ENCODE results near the gene MYO7A. TPM values are rescaled to one million over a fixed set of nuclear protein-coding genes. Genes with fewer than 3 reads are reported as not detected.

Gene MYO7A
- total RNA-seq, 2 experiments from 2014 or later, result 0.09 to 0.14 TPM

DNA sequence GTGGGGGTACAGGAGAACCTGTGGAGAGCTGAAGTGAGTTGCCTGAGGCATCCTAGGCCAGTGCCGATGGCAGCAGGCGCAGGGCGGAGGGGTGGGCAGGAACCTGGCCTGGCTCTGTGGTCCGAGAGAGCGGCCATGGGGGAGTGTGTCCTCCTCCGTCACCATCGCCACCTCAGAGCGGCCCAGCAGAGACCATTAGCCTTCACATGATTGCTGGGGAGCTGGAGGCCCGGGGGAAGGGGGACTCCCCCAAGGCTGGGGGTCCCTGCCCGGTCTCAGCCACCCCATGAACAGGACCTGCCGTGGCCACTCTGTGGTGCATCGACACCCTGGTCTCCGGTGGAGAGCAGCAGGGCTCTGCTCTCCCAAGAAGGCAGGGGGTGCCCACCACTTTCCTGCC, 21.3 kb upstream of the MYO7A start:
- DNase-seq (no peak), ATAC-seq (no peak)
- POLR2A ChIA-PET, result interaction anchor here (0.9 kb wide), 1 partner anchor 12 kb away, joined by 3 read pairs; no protein-coding TSS in a partner anchor
- Mint-ChIP-seq H3K36me3 (ENCODE audit: low read depth) (no peaks in the 10 kb centered on the region), H3K4me3 (no peak overlapping the region), H3K4me1 (ENCODE audit: low read depth) (no peaks in the 10 kb centered on the region), H3K27me3 (no peaks in the 10 kb centered on the region), H3K27ac (no peak overlapping the region), H3K9me3 (no peaks in the 10 kb centered on the region)
- intact Hi-C loops (cut with micrococcal nuclease), result no loop called here
- TF ChIP-seq, protein P1, sequence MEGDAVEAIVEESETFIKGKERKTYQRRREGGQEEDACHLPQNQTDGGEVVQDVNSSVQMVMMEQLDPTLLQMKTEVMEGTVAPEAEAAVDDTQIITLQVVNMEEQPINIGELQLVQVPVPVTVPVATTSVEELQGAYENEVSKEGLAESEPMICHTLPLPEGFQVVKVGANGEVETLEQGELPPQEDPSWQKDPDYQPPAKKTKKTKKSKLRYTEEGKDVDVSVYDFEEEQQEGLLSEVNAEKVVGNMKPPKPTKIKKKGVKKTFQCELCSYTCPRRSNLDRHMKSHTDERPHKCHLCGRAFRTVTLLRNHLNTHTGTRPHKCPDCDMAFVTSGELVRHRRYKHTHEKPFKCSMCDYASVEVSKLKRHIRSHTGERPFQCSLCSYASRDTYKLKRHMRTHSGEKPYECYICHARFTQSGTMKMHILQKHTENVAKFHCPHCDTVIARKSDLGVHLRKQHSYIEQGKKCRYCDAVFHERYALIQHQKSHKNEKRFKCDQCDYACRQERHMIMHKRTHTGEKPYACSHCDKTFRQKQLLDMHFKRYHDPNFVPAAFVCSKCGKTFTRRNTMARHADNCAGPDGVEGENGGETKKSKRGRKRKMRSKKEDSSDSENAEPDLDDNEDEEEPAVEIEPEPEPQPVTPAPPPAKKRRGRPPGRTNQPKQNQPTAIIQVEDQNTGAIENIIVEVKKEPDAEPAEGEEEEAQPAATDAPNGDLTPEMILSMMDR (IDR thresholded peaks at IDR 0.05), result no peak
- CTCF ChIA-PET, result interaction anchor here (1.2 kb wide), 2 partner anchors 10 to 20 kb away, joined by 4 read pairs; no protein-coding TSS in a partner anchor

DNA sequence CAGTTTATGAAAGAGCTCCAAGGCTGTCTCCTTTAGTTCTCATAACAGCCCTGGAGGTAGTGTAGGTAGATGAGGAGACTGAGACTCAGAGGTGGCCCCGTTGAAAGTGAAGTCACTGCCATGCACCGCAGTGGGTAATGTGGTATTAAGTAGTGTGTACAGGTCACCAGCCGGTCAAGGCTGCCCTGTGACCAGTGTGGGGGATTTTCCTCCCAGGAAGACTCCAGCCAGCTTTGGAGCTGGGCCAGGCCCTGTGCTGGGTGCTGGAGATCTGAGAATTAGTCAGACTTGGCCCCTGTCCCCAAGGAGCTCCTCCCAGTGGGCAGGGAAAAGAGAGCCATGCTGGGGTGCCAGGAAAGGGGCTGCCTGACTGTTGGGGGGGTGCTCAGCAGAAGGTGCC, 20.1 kb upstream of the MYO7A start:
- Mint-ChIP-seq H3K27ac (no peak overlapping the region), H3K27me3 (no peaks in the 10 kb centered on the region), H3K9me3 (no peaks in the 10 kb centered on the region), H3K4me1 (ENCODE audit: low read depth) (no peaks in the 10 kb centered on the region), H3K36me3 (ENCODE audit: low read depth) (no peaks in the 10 kb centered on the region), H3K4me3 (no peak overlapping the region)
- ATAC-seq, result no peak
- no peak for DNase-seq
- intact Hi-C loops (cut with micrococcal nuclease), result no loop called here
- TF ChIP-seq, protein P1 (IDR thresholded peaks at IDR 0.05), result no peak
- POLR2A ChIA-PET, result no interaction called here
- CTCF ChIA-PET, result interaction anchor here (1.0 to 1.4 kb wide), 3 partner anchors 9 to 61 kb away, joined by 4 read pairs; partner anchors contain the start of gene MYO7A

DNA sequence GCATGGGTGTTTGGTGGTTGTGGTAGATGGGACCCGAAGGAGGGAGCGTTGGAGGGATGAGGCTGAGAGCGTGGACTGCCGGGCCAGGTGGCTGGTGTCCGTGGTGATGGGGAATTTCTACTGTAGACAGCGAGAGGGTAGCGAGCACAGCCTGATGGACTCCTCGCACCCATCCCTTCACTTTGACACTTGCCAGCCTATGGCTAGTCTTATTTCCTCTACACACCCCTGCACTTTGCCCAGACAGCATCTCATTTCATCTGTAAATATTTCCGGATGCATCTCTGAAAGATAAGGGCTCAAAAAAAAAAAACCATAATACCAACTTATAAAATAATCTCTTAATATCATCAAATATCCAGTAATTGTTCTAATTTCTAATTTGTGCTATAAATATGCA, 19.6 kb upstream of the MYO7A start:
- Mint-ChIP-seq H3K27ac (no peak overlapping the region), H3K4me3 (no peak overlapping the region), H3K36me3 (ENCODE audit: low read depth) (no peaks in the 10 kb centered on the region), H3K4me1 (ENCODE audit: low read depth) (no peaks in the 10 kb centered on the region), H3K27me3 (no peaks in the 10 kb centered on the region), H3K9me3 (no peaks in the 10 kb centered on the region)
- CTCF ChIA-PET, result interaction anchor here (1.4 kb wide), 1 partner anchor 61 kb away, joined by 4 read pairs; no protein-coding TSS in a partner anchor
- ATAC-seq (no peak), DNase-seq (no peak)
- POLR2A ChIA-PET, result no interaction called here
- intact Hi-C loops (cut with micrococcal nuclease), result no loop called here
- TF ChIP-seq, protein P1 (IDR thresholded peaks at IDR 0.05), result no peak

DNA sequence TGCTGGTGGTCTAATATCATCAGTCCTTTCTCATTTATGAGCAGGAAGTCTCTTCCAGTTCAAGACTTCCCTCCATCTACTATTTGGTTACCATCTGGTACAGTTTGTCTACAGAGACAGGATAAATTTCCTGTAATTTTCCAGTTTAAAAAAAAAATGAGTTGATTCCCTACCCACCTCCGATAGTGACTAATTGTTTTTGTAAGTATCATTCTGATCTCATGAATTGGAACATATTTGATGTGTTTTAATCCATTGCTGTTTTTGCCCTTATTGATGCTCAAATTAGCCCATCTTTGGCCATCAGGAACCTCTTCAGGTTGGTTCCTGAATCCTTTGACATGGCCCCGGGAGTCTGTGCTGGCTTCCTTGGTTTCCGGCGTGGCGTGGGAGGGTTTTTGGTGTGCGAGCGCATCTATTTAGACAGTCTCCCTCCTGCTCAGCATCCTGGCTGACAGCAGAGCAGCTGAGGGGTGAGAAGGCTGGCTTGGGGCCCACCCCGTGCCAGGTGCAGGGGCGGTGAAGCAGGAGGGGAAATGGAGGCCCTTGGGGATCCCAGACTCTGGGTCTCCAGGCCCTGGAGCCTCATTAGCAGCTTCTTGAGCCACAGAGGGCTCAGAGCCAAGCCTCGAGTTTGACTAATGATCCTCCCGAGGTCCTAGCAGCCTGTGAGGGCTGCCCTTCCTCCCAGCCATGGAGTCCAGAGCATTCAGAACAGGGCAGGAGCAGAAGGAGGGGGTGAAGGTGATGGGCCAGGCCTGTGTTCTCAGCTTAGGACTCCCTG, 18.6 kb upstream of the MYO7A start:
- no peaks in the 10 kb centered on the region for H3K4me1 Mint-ChIP-seq (ENCODE audit: low read depth)
- no peak overlapping the region for H3K27ac Mint-ChIP-seq
- ChIA-PET POLR2A (no interaction called here), CTCF (no interaction called here)
- no peaks in the 10 kb centered on the region for H3K9me3 Mint-ChIP-seq
- H3K36me3 Mint-ChIP-seq (ENCODE audit: low read depth), result no peaks in the 10 kb centered on the region
- H3K27me3 Mint-ChIP-seq, result no peaks in the 10 kb centered on the region
- DNase-seq, result no peak
- H3K4me3 Mint-ChIP-seq, result no peak overlapping the region
- TF ChIP-seq, protein P1 (IDR thresholded peaks at IDR 0.05), result no peak
- intact Hi-C loops (cut with micrococcal nuclease), result no loop called here
- no peak for ATAC-seq

DNA sequence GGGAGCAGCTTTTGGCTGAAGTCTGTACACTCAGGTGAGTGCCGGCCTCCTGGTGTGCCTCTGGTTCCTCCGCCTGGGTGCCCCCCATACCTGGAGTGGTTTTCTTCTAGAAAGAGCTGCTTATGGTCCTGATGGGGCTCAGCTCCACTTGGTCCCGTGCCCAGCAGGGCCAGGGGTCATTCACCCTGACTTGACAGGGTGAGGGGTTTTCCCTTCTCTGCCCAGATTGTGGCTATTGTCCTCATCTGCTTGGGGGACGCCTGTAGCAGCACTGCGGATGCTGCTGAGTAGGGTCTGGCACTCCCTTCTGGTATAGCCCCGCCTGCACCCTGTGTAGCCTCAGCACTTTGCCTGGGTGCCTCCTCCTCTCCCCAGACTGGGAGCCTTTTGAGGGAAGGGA, 17.2 kb upstream of the MYO7A start:
- intact Hi-C loops (cut with micrococcal nuclease), result no loop called here
- no peaks in the 10 kb centered on the region for H3K4me1 Mint-ChIP-seq (ENCODE audit: low read depth)
- no peak overlapping the region for H3K27ac Mint-ChIP-seq
- H3K4me3 Mint-ChIP-seq, result no peak overlapping the region
- DNase-seq (no peak), ATAC-seq (no peak)
- TF ChIP-seq, protein P1 (IDR thresholded peaks at IDR 0.05), result no peak
- ChIA-PET POLR2A (no interaction called here), CTCF (interaction anchor here (1.1 to 4.8 kb wide), 3 partner anchors 9 to 19 kb away, joined by 3 to 18 read pairs (median 6); partner anchors contain the start of gene MYO7A)
- no peaks in the 10 kb centered on the region for H3K9me3 Mint-ChIP-seq
- no peaks in the 10 kb centered on the region for H3K27me3 Mint-ChIP-seq
- H3K36me3 Mint-ChIP-seq (ENCODE audit: low read depth), result no peaks in the 10 kb centered on the region

Measured in activated CD8-positive, alpha-beta T cell treated with anti-CD3 and anti-CD28 coated beads for 36 hours (primary cell).